ENCODE results near the gene USF2. TPM values are rescaled to one million over a fixed set of nuclear protein-coding genes. Genes with fewer than 3 reads are reported as not detected.

USF2 gene
- total RNA-seq, 1 experiment from 2014 or later, result 129 TPM

- no peak for DNase-seq (ENCODE audit: low read depth)
Measured at GRCh38 chr19:35240327-35240726, 28.4 kb upstream of the USF2 start.

GRCh38 chr19:35241417-35241816 lies 27.3 kb upstream of the USF2 start:
- no peak for DNase-seq (ENCODE audit: low read depth)

GRCh38 chr19:35246466-35247092 lies 22.2 kb upstream of the USF2 start:
- no peak for DNase-seq (ENCODE audit: low read depth)

- DNase-seq (ENCODE audit: low read depth), result no peak
Measured at GRCh38 chr19:35247526-35248309, 21.0 kb upstream of the USF2 start.

GRCh38 chr19:35248310-35249145 lies 20.2 kb upstream of the USF2 start, which contains the start of gene LSR:
Gene LSR (plus strand): TSS chr19:35249002. CDS start chr19:35249023, 21 bp downstream.
- no peak for DNase-seq (ENCODE audit: low read depth)

GRCh38 chr19:35249146-35249847 lies 19.5 kb upstream of the USF2 start:
- DNase-seq (ENCODE audit: low read depth), result no peak

- DNase-seq (ENCODE audit: low read depth), result no peak
Measured at GRCh38 chr19:35249848-35250711, 18.7 kb upstream of the USF2 start.

- no peak for DNase-seq (ENCODE audit: low read depth)
Measured at GRCh38 chr19:35251456-35251855, 17.3 kb upstream of the USF2 start.

- no peak for DNase-seq (ENCODE audit: low read depth)
Measured at GRCh38 chr19:35253316-35254286, 15.2 kb upstream of the USF2 start.

GRCh38 chr19:35254341-35255297 lies 14.1 kb upstream of the USF2 start:
- DNase-seq (ENCODE audit: low read depth), result no peak

- no peak for DNase-seq (ENCODE audit: low read depth)
Measured at GRCh38 chr19:35256566-35256965, 12.2 kb upstream of the USF2 start.

- no peak for DNase-seq (ENCODE audit: low read depth)
Measured at GRCh38 chr19:35257113-35257461, 11.7 kb upstream of the USF2 start.

GRCh38 chr19:35260694-35261304 lies 8.0 kb upstream of the USF2 start:
- DNase-seq (ENCODE audit: low read depth), result no peak

GRCh38 chr19:35261356-35262100 lies 7.2 kb upstream of the USF2 start:
- DNase-seq (ENCODE audit: low read depth), result no peak

- DNase-seq (ENCODE audit: low read depth), result no peak
Measured at GRCh38 chr19:35262101-35262761, 6.5 kb upstream of the USF2 start.

Measured in HT1080 (cell line).